Lower leg skin (tissue), 3 donors: Measurements from ENCODE around the gene PIWIL4.

ENCODE experiments used
- POLR2A ChIP-seq, 2 donors: fragments of 450-650 bp; IDR thresholded peaks; one replicate each; pipeline ENCODE4 v1.6.1; 2016 to 2017; ENCODE audit warnings: antibody characterized with exemption in 2 of 2, mild to moderate bottlenecking in 1 of 2, moderate library complexity in 1 of 2
- TF ChIP-seq, protein P1 (sequence below), 3 donors: fragments of 450-650 bp; IDR thresholded peaks; one replicate each; pipeline ENCODE4 v1.5.1; 2016; ENCODE audit warnings: antibody characterized with exemption in 3 of 3, mild to moderate bottlenecking in 3 of 3, moderate library complexity in 2 of 3

DNA sequence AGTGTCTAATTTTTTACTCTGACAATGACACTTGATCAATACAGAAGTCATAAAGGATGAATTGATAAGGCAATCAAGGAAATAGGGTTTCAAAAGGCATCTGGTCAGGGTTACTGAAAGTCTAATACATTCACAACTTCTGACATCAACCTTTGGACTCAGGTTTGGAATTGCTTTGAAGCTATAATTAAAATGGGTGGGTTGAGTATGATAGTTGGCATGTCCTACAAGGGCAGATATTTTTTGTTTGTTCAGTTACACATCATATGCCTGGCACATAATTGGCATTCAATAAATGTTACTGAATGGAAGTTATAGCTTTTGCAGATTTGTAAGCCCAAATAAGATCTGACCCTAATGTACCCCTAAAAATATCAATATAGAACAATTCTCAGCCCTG lies 30.8 kb upstream of the PIWIL4 start:
- TF ChIP-seq, protein P1, sequence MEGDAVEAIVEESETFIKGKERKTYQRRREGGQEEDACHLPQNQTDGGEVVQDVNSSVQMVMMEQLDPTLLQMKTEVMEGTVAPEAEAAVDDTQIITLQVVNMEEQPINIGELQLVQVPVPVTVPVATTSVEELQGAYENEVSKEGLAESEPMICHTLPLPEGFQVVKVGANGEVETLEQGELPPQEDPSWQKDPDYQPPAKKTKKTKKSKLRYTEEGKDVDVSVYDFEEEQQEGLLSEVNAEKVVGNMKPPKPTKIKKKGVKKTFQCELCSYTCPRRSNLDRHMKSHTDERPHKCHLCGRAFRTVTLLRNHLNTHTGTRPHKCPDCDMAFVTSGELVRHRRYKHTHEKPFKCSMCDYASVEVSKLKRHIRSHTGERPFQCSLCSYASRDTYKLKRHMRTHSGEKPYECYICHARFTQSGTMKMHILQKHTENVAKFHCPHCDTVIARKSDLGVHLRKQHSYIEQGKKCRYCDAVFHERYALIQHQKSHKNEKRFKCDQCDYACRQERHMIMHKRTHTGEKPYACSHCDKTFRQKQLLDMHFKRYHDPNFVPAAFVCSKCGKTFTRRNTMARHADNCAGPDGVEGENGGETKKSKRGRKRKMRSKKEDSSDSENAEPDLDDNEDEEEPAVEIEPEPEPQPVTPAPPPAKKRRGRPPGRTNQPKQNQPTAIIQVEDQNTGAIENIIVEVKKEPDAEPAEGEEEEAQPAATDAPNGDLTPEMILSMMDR (IDR thresholded peaks at IDR 0.05), result no peak
- no peak for TF ChIP-seq POLR2A (IDR thresholded peaks at IDR 0.05)
